Measurements from ENCODE around the gene ZBTB20. TPM values are rescaled to one million over a fixed set of nuclear protein-coding genes. Genes with fewer than 3 reads are reported as not detected.

ZBTB20 gene
- total RNA-seq, 1 experiment from 2014 or later = 26.5 TPM

DNA sequence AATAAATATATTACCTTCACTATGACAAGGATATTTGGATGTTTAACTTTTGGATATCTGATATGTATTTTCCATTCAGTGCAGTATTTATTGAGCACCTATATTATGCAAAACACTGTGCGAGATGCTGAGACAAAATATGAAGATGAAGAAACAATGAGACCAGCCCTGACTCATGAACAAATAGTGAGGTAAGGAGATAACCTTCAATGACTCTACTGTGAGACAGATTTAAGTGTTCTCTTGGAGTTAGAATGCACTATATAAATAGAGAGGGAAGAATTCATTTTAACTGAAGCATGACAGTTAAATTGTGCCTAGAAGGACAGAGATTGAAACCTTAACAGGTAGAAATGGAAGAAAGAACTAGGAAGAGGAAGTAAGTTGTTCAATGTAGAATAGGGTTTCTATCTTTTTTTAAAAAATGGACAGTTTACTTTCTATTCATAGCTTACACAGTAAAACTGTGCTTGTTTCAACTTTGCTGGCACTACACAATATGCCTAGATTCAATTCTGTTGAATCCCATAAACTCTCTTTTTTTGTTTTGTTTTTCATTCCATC lies 124.2 kb downstream of the ZBTB20 start:
- Histone ChIP-seq H2AFZ (no peak overlapping the region), H4K20me1 (ENCODE audit: insufficient read depth) (no peaks in the 10 kb centered on the region), H3K4me2 (no peak overlapping the region), H3K9me3 (ENCODE audit: insufficient read depth, low read depth) (no peaks in the 10 kb centered on the region), H3K9me2 (ENCODE audit: insufficient read depth) (no peaks in the 10 kb centered on the region), H3K27me3 (ENCODE audit: insufficient read depth, low read depth) (no peaks in the 10 kb centered on the region), H3K79me2 (ENCODE audit: low read depth) (no peaks in the 10 kb centered on the region), H3F3A (ENCODE audit: insufficient read depth, low read depth) (no peaks in the 10 kb centered on the region), H3K27ac (no peak overlapping the region), H3K4me1 (replicated peaks; ENCODE audit: insufficient read depth) (no peaks in the 10 kb centered on the region), H3K4me3 (no peak overlapping the region), H3K36me3 (ENCODE audit: low read depth) (no peaks in the 10 kb centered on the region)
- intact Hi-C loops (cut with micrococcal nuclease; ENCODE audit: unreplicated experiment) = no loop called here
- POLR2A ChIA-PET (ENCODE audit: unreplicated experiment) = no interaction called here
- TF ChIP-seq CTCF (conservative IDR thresholded peaks at IDR 0.05) = no peak
- TF ChIP-seq EZH2 (IDR thresholded peaks at IDR 0.05; ENCODE audit: low read depth) = no peak
- BruUV-seq (replicated peaks) = no TSS peak
- CTCF ChIA-PET = no interaction called here
- DNase-seq = no peak

DNA sequence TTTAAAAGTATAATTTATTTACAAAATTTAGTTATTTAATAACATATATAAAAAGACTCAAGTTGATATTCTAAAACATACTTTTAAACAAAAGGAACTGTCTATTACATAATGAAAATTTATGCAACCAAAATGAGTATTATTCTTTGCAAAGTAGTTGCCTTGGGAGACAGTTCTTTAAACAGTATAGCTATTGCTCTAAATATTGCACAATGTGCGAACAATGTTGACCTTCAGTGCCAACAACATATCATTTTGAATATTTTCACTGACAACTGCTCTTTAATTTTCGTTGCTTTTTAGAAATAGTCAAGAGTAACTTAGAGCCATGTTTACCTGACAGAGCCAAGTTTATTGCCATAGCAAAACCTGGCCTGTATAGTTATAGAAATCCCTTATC lies 124.9 kb downstream of the ZBTB20 start:
- no peaks in the 10 kb centered on the region for H3K4me1 ChIP-seq (replicated peaks; ENCODE audit: insufficient read depth)
- no TSS peak for BruUV-seq (replicated peaks)
- POLR2A ChIA-PET (ENCODE audit: unreplicated experiment) = no interaction called here
- no peaks in the 10 kb centered on the region; the same call in 1 of the 2 replicates for H3K9me2 ChIP-seq (ENCODE audit: insufficient read depth)
- DNase-seq = no peak
- no peaks in the 10 kb centered on the region for H3K79me2 ChIP-seq (ENCODE audit: low read depth)
- H4K20me1 ChIP-seq (ENCODE audit: insufficient read depth) = no peaks in the 10 kb centered on the region
- no peak for TF ChIP-seq EZH2 (IDR thresholded peaks at IDR 0.05; ENCODE audit: low read depth)
- no peak for TF ChIP-seq CTCF (conservative IDR thresholded peaks at IDR 0.05)
- no peak overlapping the region for H3K4me3 ChIP-seq
- H3K27me3 ChIP-seq (ENCODE audit: insufficient read depth, low read depth) = no peaks in the 10 kb centered on the region
- no peak overlapping the region for H3K4me2 ChIP-seq
- no peak overlapping the region for H2AFZ ChIP-seq
- CTCF ChIA-PET = no interaction called here
- intact Hi-C loops (cut with micrococcal nuclease; ENCODE audit: unreplicated experiment) = no loop called here
- no peak overlapping the region for H3K27ac ChIP-seq
- H3K9me3 ChIP-seq (ENCODE audit: insufficient read depth, low read depth) = no peaks in the 10 kb centered on the region
- no peaks in the 10 kb centered on the region for H3K36me3 ChIP-seq (ENCODE audit: low read depth)
- no peaks in the 10 kb centered on the region for H3F3A ChIP-seq (ENCODE audit: insufficient read depth, low read depth)

GRCh38 chr3:115021061-115021460 lies 126.0 kb downstream of the ZBTB20 start:
- H3K9me3 ChIP-seq (ENCODE audit: insufficient read depth, low read depth) = no peaks in the 10 kb centered on the region
- intact Hi-C loops (cut with micrococcal nuclease; ENCODE audit: unreplicated experiment) = no loop called here
- BruUV-seq (replicated peaks) = no TSS peak
- no peaks in the 10 kb centered on the region for H3K4me1 ChIP-seq (replicated peaks; ENCODE audit: insufficient read depth)
- no peaks in the 10 kb centered on the region for H3K79me2 ChIP-seq (ENCODE audit: low read depth)
- no peaks in the 10 kb centered on the region; the same call in 1 of the 2 replicates for H3K9me2 ChIP-seq (ENCODE audit: insufficient read depth)
- ChIA-PET CTCF (interaction anchor here (0.6 kb wide), 1 partner anchor 20 kb away, joined by 3 read pairs; no protein-coding TSS in a partner anchor), POLR2A (ENCODE audit: unreplicated experiment) (no interaction called here)
- no peak overlapping the region for H3K4me2 ChIP-seq
- no peak overlapping the region for H2AFZ ChIP-seq
- no peaks in the 10 kb centered on the region for H3F3A ChIP-seq (ENCODE audit: insufficient read depth, low read depth)
- no peaks in the 10 kb centered on the region for H4K20me1 ChIP-seq (ENCODE audit: insufficient read depth)
- H3K27ac ChIP-seq = no peak overlapping the region
- DNase-seq = no peak
- no peaks in the 10 kb centered on the region for H3K36me3 ChIP-seq (ENCODE audit: low read depth)
- no peak overlapping the region for H3K4me3 ChIP-seq
- no peaks in the 10 kb centered on the region for H3K27me3 ChIP-seq (ENCODE audit: insufficient read depth, low read depth)
- TF ChIP-seq CTCF (conservative IDR thresholded peaks at IDR 0.05) = no peak
- TF ChIP-seq EZH2 (IDR thresholded peaks at IDR 0.05; ENCODE audit: low read depth) = no peak

Measured in PC-9 (cell line).